Erythroblast (primary cell): ENCODE data around the gene AMBRA1.

Source experiments
- GATA1 ChIP-seq: IDR thresholded peaks from 2 replicates; pipeline ENCODE4 v1.6.1; 2011; ENCODE audit warnings: low read depth, mild to moderate bottlenecking, control low read depth, low read length, moderate library complexity
- POLR2A ChIP-seq: IDR thresholded peaks from 2 replicates; pipeline ENCODE4 v1.6.1; 2011; ENCODE audit warnings: mild to moderate bottlenecking, low read length

DNA sequence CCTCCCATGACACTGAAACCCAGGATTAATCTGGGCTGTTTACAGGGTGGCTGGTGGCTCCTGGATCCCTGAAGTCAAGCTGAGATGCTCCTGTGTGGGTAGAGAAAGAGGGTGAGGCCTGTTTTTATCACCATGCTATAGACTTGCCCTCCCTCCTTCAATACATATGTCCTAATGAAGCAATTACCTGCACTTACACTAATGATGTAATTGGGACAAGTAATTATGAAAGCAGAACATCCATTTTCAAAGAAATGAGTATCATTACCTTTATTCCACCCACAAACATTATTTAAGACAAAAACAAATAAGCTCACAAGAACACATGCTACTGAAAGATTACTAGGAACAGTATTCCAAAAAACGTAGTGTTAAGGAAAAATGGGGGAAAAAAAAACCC lies 138.0 kb downstream of the AMBRA1 start:
- TF ChIP-seq POLR2A (no peak), GATA1 (no peak)
